A673 (cell line): ENCODE results near the gene AJM1. TPM values are rescaled to one million over a fixed set of nuclear protein-coding genes. Genes with fewer than 3 reads are reported as not detected.

ENCODE experiments used
- BruUV-seq: library from RNA; stranded (reverse); fragments of 400-500 nt; replicated peaks from 2 replicates; lab custom pipeline; 2021; lab: Mats Ljungman, UMichigan
- CTCF ChIA-PET: fragments of 300-600 bp; sonication (Branson Sonifier 250); formaldehyde crosslinking; loops from one replicate; lab custom pipeline; 2022; ENCODE audit warnings: antibody characterized with exemption; lab: Charles Lee
- POLR2A ChIA-PET: fragments of 300-600 bp; sonication (Branson Sonifier 250); formaldehyde crosslinking; loops from one replicate; lab custom pipeline; 2022; ENCODE audit warnings: antibody characterized with exemption; ENCODE audit not compliant: low non-redundant PET; lab: Charles Lee
- DNase-seq: peaks from one replicate; pipeline ENCODE4 v3.0.0-alpha.2; 2015; ENCODE audit warnings: low spot score
- H3K27ac ChIP-seq: fragments of 200-600 bp; sonication (generic); 2 replicates; pipeline ENCODE4 v1.5.1; 2016; ENCODE audit warnings: mixed run types, low read depth, mild to moderate bottlenecking, mixed read lengths, antibody characterized with exemption, low read length; ENCODE audit not compliant: poor library complexity, severe bottlenecking
- H3K27me3 ChIP-seq: fragments of 200-600 bp; sonication (generic); replicated peaks from 2 replicates; pipeline ENCODE4 v1.6.1; 2017; ENCODE audit warnings: mixed run types, low read depth, mild to moderate bottlenecking, mixed read lengths, antibody characterized with exemption, low read length; ENCODE audit not compliant: insufficient read depth, poor library complexity
- H3K36me3 ChIP-seq: fragments of 200-600 bp; sonication (generic); 2 replicates; pipeline ENCODE4 v1.6.1; 2016; ENCODE audit warnings: mixed run types, mild to moderate bottlenecking, mixed read lengths, antibody characterized with exemption, low read length; ENCODE audit not compliant: insufficient read depth, poor library complexity, severe bottlenecking
- H3K4me1 ChIP-seq: fragments of 200-600 bp; sonication (generic); 2 replicates; pipeline ENCODE4 v1.6.1; 2017; ENCODE audit warnings: mixed run types, mild to moderate bottlenecking, mixed read lengths, antibody characterized with exemption, low read length; ENCODE audit not compliant: insufficient read depth, poor library complexity, severe bottlenecking
- H3K4me3 ChIP-seq: fragments of 200-600 bp; sonication (generic); 2 replicates; pipeline ENCODE4 v1.5.1; 2016; ENCODE audit warnings: low read depth, mixed run types, mild to moderate bottlenecking, mixed read lengths, low read length; ENCODE audit not compliant: poor library complexity, severe bottlenecking
- H3K9me3 ChIP-seq: fragments of 200-600 bp; sonication (generic); 2 replicates; pipeline ENCODE4 v1.6.1; 2016; ENCODE audit warnings: mixed run types, low read depth, mild to moderate bottlenecking, mixed read lengths, antibody characterized with exemption, low read length; ENCODE audit not compliant: poor library complexity, severe bottlenecking
- CTCF ChIP-seq: fragments of 300-800, 200-600 bp; sonication (generic); conservative IDR thresholded peaks from 2 replicates; pipeline ENCODE4 v1.5.1; 2017; ENCODE audit warnings: low read depth, mild to moderate bottlenecking, antibody characterized with exemption, low read length, moderate library complexity, mixed read lengths
- EZH2 ChIP-seq: fragments of 200-600 bp; sonication (generic); IDR thresholded peaks from 2 replicates; pipeline ENCODE4 v1.6.1; 2017; ENCODE audit warnings: borderline replicate concordance, low read depth, mild to moderate bottlenecking, mixed read lengths, antibody characterized with exemption, low read length; ENCODE audit not compliant: poor library complexity, severe bottlenecking
- intact Hi-C: fragments of 100-400 bp; cut with micrococcal nuclease; formaldehyde crosslinking; loops from one replicate; pipeline ENCODE4 v1.10.0; 2022; ENCODE audit not compliant: unreplicated experiment
- total RNA-seq: library from RNA; stranded (reverse); gene quantifications from 2 replicates; pipeline ENCODE4 v1.2.3, GENCODE V29; 2021

AJM1 gene
- total RNA-seq, 1 experiment from 2014 or later, result 2.0 TPM

- H3K36me3 ChIP-seq, result peaks cover 15% of the 10 kb centered on the region
- no TSS peak for BruUV-seq
- POLR2A ChIA-PET, result no interaction called here
- DNase-seq, result no peak
- CTCF ChIA-PET, result no interaction called here
- no peaks in the 10 kb centered on the region for H3K9me3 ChIP-seq
- H3K4me3 ChIP-seq, result peak overlapping the region; percentile 98
- H3K27ac ChIP-seq, result peak overlapping the region; percentile 93
- intact Hi-C loops, result no loop called here
- H3K27me3 ChIP-seq, result no peaks in the 10 kb centered on the region
- TF ChIP-seq CTCF (no peak), EZH2 (no peak)
- peaks cover 26% of the 10 kb centered on the region for H3K4me1 ChIP-seq
These were observed 35.6 kb upstream of the AJM1 start for GRCh38 chr9:136806631-136807201.

GRCh38 chr9:136807281-136808074 is 34.8 kb upstream of the AJM1 start, which contains the start of gene RABL6:
Gene RABL6, plus strand, starts transcription at chr9:136807948. Its CDS starts 249 bp downstream, at chr9:136808197.
- no peaks in the 10 kb centered on the region for H3K9me3 ChIP-seq
- H3K4me1 ChIP-seq, result peaks cover 26% of the 10 kb centered on the region
- TF ChIP-seq CTCF (no peak), EZH2 (no peak)
- peak within 1 kb of the TSS; percentile 93 for H3K27ac ChIP-seq
- H3K4me3 ChIP-seq, result peak within 1 kb of the TSS; percentile 98
- POLR2A ChIA-PET, result no interaction called here
- TSS peak; percentile 66 for BruUV-seq
- H3K27me3 ChIP-seq, result no peaks in the 10 kb centered on the region
- intact Hi-C loops, result no loop called here
- peak; percentile 88 for DNase-seq
- CTCF ChIA-PET, result interaction anchor here (0.6 kb wide), 1 partner anchor 39 kb away, joined by 5 read pairs; no protein-coding TSS in a partner anchor
- H3K36me3 ChIP-seq, result peaks cover 23% of the 10 kb centered on the region

- H3K27me3 ChIP-seq, result no peaks in the 10 kb centered on the region
- H3K9me3 ChIP-seq, result no peaks in the 10 kb centered on the region
- H3K36me3 ChIP-seq, result peaks cover 30% of the 10 kb centered on the region
- peak; percentile 41 for DNase-seq
- CTCF ChIA-PET, result interaction anchor here (1.7 kb wide), 1 partner anchor 34 kb away, joined by 4 read pairs; the partner anchor contains the start of gene AJM1
- BruUV-seq, result no TSS peak
- peaks cover 26% of the 10 kb centered on the region for H3K4me1 ChIP-seq
- TF ChIP-seq EZH2 (no peak), CTCF (no peak)
- intact Hi-C loops, result no loop called here
- peak overlapping the region; percentile 93 for H3K27ac ChIP-seq
- POLR2A ChIA-PET, result no interaction called here
- peak overlapping the region; percentile 98 for H3K4me3 ChIP-seq
These were observed 34.0 kb upstream of the AJM1 start for GRCh38 chr9:136808075-136808805.
